Stomach smooth muscle (tissue), 2 donors: ENCODE measurements around the gene KRTAP4-6.
"Not testable (repeated sequence)": the region's sequence is repeated elsewhere in the genome, so short reads cannot be mapped to it uniquely, and the experiment has no call there.

Experiments used
- H3K27ac ChIP-seq: one replicate; pipeline ENCODE4 v1.7.0; 2013; ENCODE audit warnings: mild to moderate bottlenecking, low read length, inconsistent platforms
- H3K27me3 ChIP-seq, 2 donors: one replicate each; pipeline ENCODE4 v1.7.0; 2013; ENCODE audit warnings: low read length in 2 of 2; ENCODE audit not compliant: insufficient read depth in 2 of 2, control insufficient read depth in 1 of 2
- H3K36me3 ChIP-seq, 2 donors: one replicate each; pipeline ENCODE4 v1.7.0; 2013; ENCODE audit warnings: low read length in 2 of 2; ENCODE audit not compliant: control insufficient read depth in 2 of 2, insufficient read depth in 2 of 2
- H3K4me1 ChIP-seq: one replicate; pipeline ENCODE4 v1.7.0; 2013; ENCODE audit warnings: low read length; ENCODE audit not compliant: control insufficient read depth, insufficient read depth
- H3K4me3 ChIP-seq, 2 donors: one replicate each; pipeline ENCODE4 v1.7.0; 2013; ENCODE audit warnings: low read length in 2 of 2
- H3K9ac ChIP-seq, 2 donors: one replicate each; pipeline ENCODE4 v1.7.0; 2013; ENCODE audit warnings: low read length in 2 of 2, mild to moderate bottlenecking in 1 of 2
- H3K9me3 ChIP-seq, 2 donors: one replicate each; pipeline ENCODE4 v1.7.0; 2013; ENCODE audit warnings: low read length in 2 of 2; ENCODE audit not compliant: control insufficient read depth in 2 of 2
- donor health status: healthy.
- donor health status: Pancreatic carcinoma.

KRTAP4-6 gene

GRCh38 chr17:41145261-41145660 is 4.9 kb upstream of the KRTAP4-6 start:
- H3K27ac ChIP-seq: no peak overlapping the region
- no peak overlapping the region for H3K4me3 ChIP-seq
- peaks cover 4 to 11% of the 10 kb centered on the region in 2 donors for H3K9me3 ChIP-seq

GRCh38 chr17:41144846-41145245 is 4.5 kb upstream of the KRTAP4-6 start:
- no peaks in the 10 kb centered on the region for H3K36me3 ChIP-seq
- no peak overlapping the region for H3K9ac ChIP-seq
- no peak overlapping the region for H3K27ac ChIP-seq
- no peaks in the 10 kb centered on the region for H3K4me1 ChIP-seq
- H3K4me3 ChIP-seq: no peak overlapping the region
- H3K27me3 ChIP-seq: peaks cover 0 to 2% of the 10 kb centered on the region in 2 donors
- peaks cover 4 to 13% of the 10 kb centered on the region in 2 donors for H3K9me3 ChIP-seq

More at GRCh38 chr17:41145261-41145660, 4.9 kb upstream of the KRTAP4-6 start:
- H3K4me1 ChIP-seq: no peaks in the 10 kb centered on the region
- H3K9ac ChIP-seq: no peak overlapping the region
- H3K27me3 ChIP-seq: no peaks in the 10 kb centered on the region
- H3K36me3 ChIP-seq: no peaks in the 10 kb centered on the region

- H3K9me3 ChIP-seq: peaks cover 4 to 13% of the 10 kb centered on the region in 2 donors
- H3K4me1 ChIP-seq: no peaks in the 10 kb centered on the region
- no peak overlapping the region for H3K27ac ChIP-seq
- no peaks in the 10 kb centered on the region for H3K36me3 ChIP-seq
- peaks cover 0 to 3% of the 10 kb centered on the region in 2 donors for H3K27me3 ChIP-seq
- no peak overlapping the region for H3K4me3 ChIP-seq
- no peak overlapping the region for H3K9ac ChIP-seq
Observed at GRCh38 chr17:41141361-41141760, 1.0 kb upstream of the KRTAP4-6 start.

- H3K36me3 ChIP-seq, H3K4me3 ChIP-seq, H3K4me1 ChIP-seq, H3K9ac ChIP-seq, H3K27ac ChIP-seq, H3K27me3 ChIP-seq: not testable (repeated sequence)
- H3K9me3 ChIP-seq: peaks cover 4 to 13% of the 10 kb centered on the region in 2 donors
Observed at GRCh38 chr17:41139865-41140264, 479 bp downstream of the KRTAP4-6 start.

GRCh38 chr17:41133880-41134735 is 6.2 kb downstream of the KRTAP4-6 start:
- H3K9ac ChIP-seq: no peak overlapping the region
- H3K4me3 ChIP-seq: no peak overlapping the region
- no peaks in the 10 kb centered on the region for H3K9me3 ChIP-seq
- H3K27ac ChIP-seq: no peak overlapping the region
- no peaks in the 10 kb centered on the region for H3K4me1 ChIP-seq
- no peaks in the 10 kb centered on the region for H3K36me3 ChIP-seq
- H3K27me3 ChIP-seq: no peaks in the 10 kb centered on the region

GRCh38 chr17:41131979-41132378 is 8.4 kb downstream of the KRTAP4-6 start:
- Histone ChIP-seq H3K27ac (no peak overlapping the region), H3K36me3 (no peaks in the 10 kb centered on the region), H3K9ac (no peak overlapping the region), H3K27me3 (no peaks in the 10 kb centered on the region), H3K9me3 (no peaks in the 10 kb centered on the region), H3K4me3 (no peak overlapping the region), H3K4me1 (no peaks in the 10 kb centered on the region)

- H3K9me3 ChIP-seq: no peaks in the 10 kb centered on the region
- H3K4me3 ChIP-seq: no peak overlapping the region
- no peaks in the 10 kb centered on the region for H3K36me3 ChIP-seq
- H3K4me1 ChIP-seq: no peaks in the 10 kb centered on the region
- H3K9ac ChIP-seq: no peak overlapping the region
- no peaks in the 10 kb centered on the region for H3K27me3 ChIP-seq
- H3K27ac ChIP-seq: no peak overlapping the region
Observed at GRCh38 chr17:41127371-41127770, 13.0 kb downstream of the KRTAP4-6 start.

GRCh38 chr17:41126412-41126811 is 13.9 kb downstream of the KRTAP4-6 start:
- Histone ChIP-seq H3K27me3 (no peaks in the 10 kb centered on the region), H3K36me3 (no peaks in the 10 kb centered on the region), H3K4me3 (no peak overlapping the region), H3K27ac (no peak overlapping the region), H3K4me1 (no peaks in the 10 kb centered on the region), H3K9me3 (no peaks in the 10 kb centered on the region), H3K9ac (no peak overlapping the region)

GRCh38 chr17:41125064-41125463 is 15.3 kb downstream of the KRTAP4-6 start:
- no peaks in the 10 kb centered on the region for H3K27me3 ChIP-seq

GRCh38 chr17:41123991-41124371 is 16.4 kb downstream of the KRTAP4-6 start, which contains the start of gene KRTAP4-12:
KRTAP4-12 (minus strand) TSS chr17:41124182; CDS start chr17:41124122, 60 bp downstream.
- H3K27me3 ChIP-seq, H3K4me3 ChIP-seq, H3K9me3 ChIP-seq, H3K9ac ChIP-seq, H3K27ac ChIP-seq, H3K36me3 ChIP-seq, H3K4me1 ChIP-seq: not testable (repeated sequence)

More at GRCh38 chr17:41125064-41125463, 15.3 kb downstream of the KRTAP4-6 start:
- Histone ChIP-seq H3K4me1 (no peaks in the 10 kb centered on the region), H3K9me3 (no peaks in the 10 kb centered on the region), H3K36me3 (no peaks in the 10 kb centered on the region), H3K9ac (no peak overlapping the region), H3K4me3 (no peak overlapping the region), H3K27ac (no peak overlapping the region)

GRCh38 chr17:41123292-41123990 is 16.9 kb downstream of the KRTAP4-6 start:
- H3K4me3 ChIP-seq, H3K27ac ChIP-seq, H3K36me3 ChIP-seq, H3K9ac ChIP-seq, H3K4me1 ChIP-seq, H3K9me3 ChIP-seq, H3K27me3 ChIP-seq: not testable (repeated sequence)
